Hematopoietic multipotent progenitor cell (in vitro differentiated cells): ENCODE results near the gene KCNQ5. TPM values are rescaled to one million over a fixed set of nuclear protein-coding genes. Genes with fewer than 3 reads are reported as not detected.
"Not testable (repeated sequence)": the region's sequence is repeated elsewhere in the genome, so short reads cannot be mapped to it uniquely, and the experiment has no call there.

Experiments used
- DNase-seq, 3 donors: peaks; one replicate each; pipeline ENCODE4 v3.0.0-alpha.2; 2011 to 2015; ENCODE audit warnings: low read depth in 2 of 3, low spot score in 2 of 3
- small RNA-seq: library from RNA; depleted of rRNA; stranded (forward); fragments of <200 nt; gene quantifications from one replicate; pipeline ENCODE3, GENCODE V24; 2012
- total RNA-seq: library from RNA; depleted of rRNA; stranded (reverse); fragments of >200 nt; gene quantifications from one replicate; pipeline ENCODE4 v1.2.3, GENCODE V29; 2012

KCNQ5 gene
- total RNA-seq, 1 donor: 6.7 TPM

DNA sequence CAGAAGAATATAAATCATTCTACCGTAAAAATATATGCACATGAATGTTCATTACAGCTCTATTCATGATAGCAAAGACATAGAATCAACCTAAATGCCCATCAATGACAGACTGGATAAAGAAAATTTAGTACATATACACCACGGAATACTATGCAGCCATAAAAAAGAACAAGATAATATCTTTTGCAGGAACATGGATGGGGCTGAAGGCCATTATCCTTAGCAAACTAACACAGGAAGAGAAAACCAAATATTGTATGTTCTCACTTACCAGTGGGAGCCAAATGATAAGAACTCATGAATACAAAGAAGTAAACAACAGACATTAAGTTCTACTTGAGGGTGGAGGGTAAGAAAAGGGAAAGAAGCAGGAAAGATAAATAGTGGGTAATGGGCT, 595.0 kb downstream of the KCNQ5 start:
- no peak for DNase-seq

GRCh38 chr6:73225396-73225795, 603.5 kb downstream of the KCNQ5 start, which contains the start of gene KHDC1L:
Gene KHDC1L, minus strand, starts transcription at chr6:73225496. Its CDS starts 88 bp downstream, at chr6:73225408.
- DNase-seq: no peak

GRCh38 chr6:73227606-73228255, 605.9 kb downstream of the KCNQ5 start:
- no peak for DNase-seq

GRCh38 chr6:73231986-73232391, 610.1 kb downstream of the KCNQ5 start:
- peak in 2 of 3 donors; percentile 1 to 39 for DNase-seq

GRCh38 chr6:73233048-73233447, 611.2 kb downstream of the KCNQ5 start:
- DNase-seq: no peak

GRCh38 chr6:73233971-73234370, 612.1 kb downstream of the KCNQ5 start:
- not testable (repeated sequence) for DNase-seq

- no peak for DNase-seq
Measured at GRCh38 chr6:73234733-73235132, 612.9 kb downstream of the KCNQ5 start.

- no peak for DNase-seq
Measured at GRCh38 chr6:73236144-73236750, 614.4 kb downstream of the KCNQ5 start.

DNA sequence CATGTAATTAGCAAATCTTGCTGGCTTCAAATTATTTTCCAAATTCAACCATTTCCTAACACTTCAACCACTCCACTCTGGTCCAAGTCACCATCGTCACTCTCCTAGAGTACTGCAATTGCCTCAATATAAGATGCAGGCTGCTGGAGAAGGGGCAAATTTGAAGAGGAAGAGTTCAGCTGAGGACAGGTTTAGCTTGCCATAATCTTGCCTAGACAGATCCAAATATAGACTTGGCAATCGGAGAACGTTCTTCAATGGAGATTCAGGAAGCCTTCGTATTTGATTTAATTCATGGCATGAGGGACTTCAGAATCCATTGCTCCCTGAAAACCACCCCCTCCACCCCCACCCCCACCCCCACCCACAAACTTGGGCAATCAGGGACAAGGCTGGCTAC, 618.9 kb downstream of the KCNQ5 start:
- DNase-seq: no peak

DNA sequence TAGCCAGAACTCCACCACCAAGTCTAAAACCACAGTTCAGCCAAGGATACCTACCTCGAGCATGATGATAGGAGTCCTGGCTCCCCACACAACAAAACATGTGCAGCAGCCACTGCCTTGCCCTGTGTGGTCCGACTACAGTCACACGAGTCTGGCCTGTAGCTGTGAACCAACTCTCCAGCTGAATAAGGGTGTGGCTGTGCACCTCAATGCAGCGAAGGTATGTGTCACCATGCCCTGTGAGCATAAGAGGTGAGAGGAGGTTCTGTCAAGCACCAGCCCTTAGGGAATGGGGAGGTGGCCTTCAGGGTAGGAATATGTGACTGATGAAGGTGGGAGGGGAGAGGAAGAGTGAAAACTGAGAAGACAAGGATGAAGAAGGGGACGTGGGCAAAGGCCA, 620.1 kb downstream of the KCNQ5 start:
- DNase-seq: no peak

Small RNAs within 50 kb of the gene (small RNA-seq; reads per million reads assigned to genes)
- not detected for gene MIR4282
